Measurements from ENCODE around the gene LYPLA2. TPM values are rescaled to one million over a fixed set of nuclear protein-coding genes. Genes with fewer than 3 reads are reported as not detected.
A peak's percentile ranks its signal among the peaks of the same experiment; 100 is the strongest.
"Not testable (repeated sequence)": the region's sequence is repeated elsewhere in the genome, so short reads cannot be mapped to it uniquely, and the experiment has no call there.

The LYPLA2 gene
- polyA plus RNA-seq, 6 donors from 2014 or later, result 45.3 to 77.4 (median 67.3) TPM

- no peaks in the 10 kb centered on the region for H3K27me3 Mint-ChIP-seq
- peaks cover 10 to 18% (median 12%) of the 10 kb centered on the region in 3 donors for H3K4me1 Mint-ChIP-seq
- ATAC-seq (ENCODE audit: low read depth in 2 of 2) (no peak), DNase-seq (no peak)
- H3K36me3 Mint-ChIP-seq, result peaks cover 0 to 15% of the 10 kb centered on the region in 2 donors
- no peaks in the 10 kb centered on the region for H3K9me3 Mint-ChIP-seq
- H3K27ac Mint-ChIP-seq, result peak overlapping the region in 3 of 6 donors; percentile 29 to 87 (median 83)
- peak overlapping the region; percentile 84 to 94 (median 90) for H3K4me3 Mint-ChIP-seq
Observed at GRCh38 chr1:23799570-23800399, 8.8 kb downstream of the LYPLA2 start.

DNA sequence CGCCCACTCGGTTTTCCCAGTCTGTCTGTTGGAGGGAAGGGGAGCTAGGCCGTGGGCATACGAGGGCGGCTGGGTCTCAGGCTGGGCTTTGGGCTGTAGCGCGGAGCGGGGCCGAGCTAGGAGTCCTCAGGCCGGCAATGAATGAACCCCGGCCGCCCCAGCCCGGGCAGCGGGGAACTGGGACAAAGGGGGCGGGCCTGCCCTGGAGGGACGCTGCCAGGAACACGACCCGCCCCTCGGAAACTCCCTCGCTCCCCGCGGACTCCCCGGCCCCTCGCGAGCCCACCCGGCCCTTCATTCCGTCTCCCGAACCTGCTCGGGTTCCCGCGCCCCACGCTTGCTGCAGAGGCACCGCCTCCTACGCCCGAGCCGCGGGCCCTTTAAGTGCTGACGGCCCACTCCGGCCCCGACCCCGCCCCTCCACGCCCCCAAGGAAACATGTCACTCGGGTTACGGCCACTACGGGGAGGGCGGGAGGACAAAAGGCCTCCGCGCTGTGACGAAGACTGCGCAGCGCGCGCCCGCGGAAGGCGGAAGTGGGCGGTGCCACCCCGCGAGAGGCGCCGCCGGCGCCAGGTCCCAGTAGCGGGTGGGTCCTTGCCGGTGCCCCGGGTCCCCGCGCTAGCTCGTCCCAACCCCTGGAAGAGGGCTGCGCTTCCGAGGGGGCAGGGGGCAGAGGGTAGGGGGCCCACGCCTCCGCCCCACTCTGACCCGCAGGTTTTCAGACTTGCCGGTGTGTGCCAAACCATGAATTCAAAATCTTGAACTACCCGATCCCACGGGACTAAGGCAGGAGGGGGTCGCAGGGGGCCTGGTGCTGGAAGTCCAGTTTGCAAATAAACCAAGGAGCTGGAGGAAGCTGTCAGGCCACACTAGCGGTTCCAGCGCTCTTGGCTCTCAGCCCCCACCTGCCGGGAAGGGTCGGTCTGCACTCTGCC is 9.7 kb downstream of the LYPLA2 start, which contains the start of gene GALE:
Gene GALE, minus strand, starts transcription at position 355 of the 938 bp plus-strand sequence. CDS start 1,747 bp downstream, outside the sequence.
- Mint-ChIP-seq H3K4me1 (peaks cover 12 to 26% (median 18%) of the 10 kb centered on the region in 3 donors), H3K4me3 (peak within 1 kb of the TSS; percentile 84 to 94 (median 91)), H3K9me3 (no peaks in the 10 kb centered on the region), H3K27me3 (no peaks in the 10 kb centered on the region), H3K36me3 (peaks cover 0 to 16% of the 10 kb centered on the region in 2 donors), H3K27ac (peak within 1 kb of the TSS; percentile 29 to 97 (median 88))
- DNase-seq (peak; percentile 94), ATAC-seq (ENCODE audit: low read depth in 2 of 2) (peak; percentile 87 to 91)

- Mint-ChIP-seq H3K27ac (peak overlapping the region in 5 of 6 donors; percentile 83 to 97 (median 90)), H3K27me3 (no peaks in the 10 kb centered on the region), H3K9me3 (no peaks in the 10 kb centered on the region), H3K4me3 (peak overlapping the region; percentile 84 to 94 (median 91)), H3K36me3 (peaks cover 0 to 16% of the 10 kb centered on the region in 2 donors), H3K4me1 (peaks cover 12 to 30% (median 18%) of the 10 kb centered on the region in 3 donors)
- ATAC-seq (ENCODE audit: low read depth in 2 of 2) (no peak), DNase-seq (no peak)
Observed at GRCh38 chr1:23801338-23801748, 10.4 kb downstream of the LYPLA2 start.

- peaks cover 0 to 16% of the 10 kb centered on the region in 2 donors for H3K36me3 Mint-ChIP-seq
- peak overlapping the region; percentile 41 to 94 (median 60) for H3K4me3 Mint-ChIP-seq
- H3K4me1 Mint-ChIP-seq, result peaks cover 12 to 33% (median 22%) of the 10 kb centered on the region in 3 donors
- H3K9me3 Mint-ChIP-seq, result no peaks in the 10 kb centered on the region
- DNase-seq, result no peak
- peak overlapping the region in 4 of 6 donors; percentile 60 to 85 (median 78) for H3K27ac Mint-ChIP-seq
- no peak for ATAC-seq (ENCODE audit: low read depth in 2 of 2)
- no peaks in the 10 kb centered on the region for H3K27me3 Mint-ChIP-seq
Observed at GRCh38 chr1:23801876-23802275, 10.9 kb downstream of the LYPLA2 start.

DNA sequence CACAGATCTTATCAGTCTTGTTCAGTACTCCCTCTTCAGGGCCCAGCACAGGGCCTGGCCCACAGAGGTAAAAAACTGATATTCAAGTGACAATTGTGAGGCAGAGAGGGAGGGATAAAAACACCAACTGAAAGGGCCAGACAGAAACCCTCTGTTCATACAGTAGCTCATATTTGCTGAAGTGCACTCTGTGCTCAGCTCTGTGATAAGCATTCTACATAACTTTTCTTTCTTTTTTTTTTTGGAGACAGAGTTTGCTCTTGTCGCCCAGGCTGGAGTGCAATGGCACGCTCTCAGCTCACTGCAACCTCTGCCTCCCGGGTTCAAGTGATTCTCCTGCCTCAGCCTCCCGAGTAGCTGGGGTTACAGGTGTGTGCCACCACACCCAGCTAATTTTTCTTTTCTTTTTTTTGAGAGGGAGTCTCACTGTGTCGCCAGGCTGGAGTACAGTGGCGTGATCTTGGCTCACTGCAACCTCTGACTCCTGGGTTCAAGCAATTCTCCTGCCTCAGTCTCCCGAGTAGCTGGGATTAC is 11.9 kb downstream of the LYPLA2 start:
- peaks cover 4 to 16% of the 10 kb centered on the region in 2 donors for H3K36me3 Mint-ChIP-seq
- peak overlapping the region in 5 of 8 donors; percentile 24 to 84 (median 49) for H3K4me3 Mint-ChIP-seq
- H3K27me3 Mint-ChIP-seq; DNase-seq; H3K9me3 Mint-ChIP-seq; ATAC-seq (ENCODE audit: low read depth in 2 of 2): not testable (repeated sequence)
- peaks cover 12 to 33% (median 22%) of the 10 kb centered on the region in 3 donors for H3K4me1 Mint-ChIP-seq
- H3K27ac Mint-ChIP-seq, result peak overlapping the region in 3 of 6 donors; percentile 47 to 83 (median 65)

DNA sequence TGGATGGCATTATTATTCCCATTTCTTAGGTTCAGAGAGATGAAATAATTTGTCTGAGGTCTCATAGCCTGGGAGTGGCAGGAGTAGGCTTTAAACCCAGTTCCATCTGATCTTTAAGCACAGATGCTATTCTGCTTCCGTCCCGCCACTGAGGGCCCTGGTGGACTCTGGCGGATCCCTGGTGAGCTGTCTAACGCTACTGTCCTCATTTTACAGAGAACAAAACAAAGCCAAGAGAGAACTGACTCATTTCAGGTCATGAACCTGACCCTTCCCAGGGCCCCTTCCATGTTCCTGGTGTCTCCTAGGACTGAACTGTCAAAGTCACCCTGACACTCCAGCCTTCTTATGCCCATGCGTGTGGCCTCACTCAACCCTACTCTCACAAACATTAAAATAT is 12.7 kb downstream of the LYPLA2 start:
- peak overlapping the region in 2 of 6 donors; percentile 19 to 43 for H3K27ac Mint-ChIP-seq
- DNase-seq, result no peak
- no peaks in the 10 kb centered on the region for H3K9me3 Mint-ChIP-seq
- H3K36me3 Mint-ChIP-seq, result peaks cover 4 to 16% of the 10 kb centered on the region in 2 donors
- no peaks in the 10 kb centered on the region for H3K27me3 Mint-ChIP-seq
- peaks cover 10 to 33% (median 22%) of the 10 kb centered on the region in 3 donors for H3K4me1 Mint-ChIP-seq
- peak overlapping the region in 2 of 8 donors; percentile 35 to 61 for H3K4me3 Mint-ChIP-seq
- no peak for ATAC-seq (ENCODE audit: low read depth in 2 of 2)

GRCh38 chr1:23804183-23804835 is 13.4 kb downstream of the LYPLA2 start:
- H3K4me1 Mint-ChIP-seq, result peaks cover 8 to 31% (median 22%) of the 10 kb centered on the region in 3 donors
- no peak for DNase-seq
- H3K36me3 Mint-ChIP-seq, result peaks cover 4 to 16% of the 10 kb centered on the region in 2 donors
- no peaks in the 10 kb centered on the region for H3K9me3 Mint-ChIP-seq
- H3K27me3 Mint-ChIP-seq, result no peaks in the 10 kb centered on the region
- no peak for ATAC-seq (ENCODE audit: low read depth in 2 of 2)
- peak overlapping the region in 1 of 8 donors; percentile 61 for H3K4me3 Mint-ChIP-seq
- H3K27ac Mint-ChIP-seq, result peak overlapping the region in 2 of 6 donors; percentile 33 to 34

DNA sequence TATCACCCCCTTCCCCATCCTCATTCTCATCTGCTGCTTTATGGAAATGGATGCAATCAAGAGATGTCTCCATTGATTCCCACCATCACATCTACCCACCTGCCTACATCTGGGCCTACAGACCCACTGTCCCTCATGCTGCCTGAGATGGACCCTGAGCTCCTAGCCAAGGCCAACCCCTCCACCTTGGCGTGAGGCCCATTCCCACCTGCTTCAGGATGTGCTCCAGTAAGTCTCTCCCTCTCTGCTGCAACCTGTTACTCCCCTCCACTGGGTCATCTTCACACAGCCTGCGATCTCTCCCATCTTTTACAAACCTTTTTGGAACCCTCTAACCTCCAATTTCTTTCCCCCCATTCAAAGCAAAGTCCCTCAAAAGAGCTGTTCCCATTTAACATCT is 14.1 kb downstream of the LYPLA2 start:
- ATAC-seq (ENCODE audit: low read depth in 2 of 2) (no peak), DNase-seq (no peak)
- Mint-ChIP-seq H3K36me3 (peaks cover 4 to 16% of the 10 kb centered on the region in 2 donors), H3K9me3 (no peaks in the 10 kb centered on the region), H3K4me1 (peaks cover 10 to 31% (median 24%) of the 10 kb centered on the region in 3 donors), H3K27ac (no peak overlapping the region), H3K4me3 (peak overlapping the region in 1 of 8 donors; percentile 61), H3K27me3 (no peaks in the 10 kb centered on the region)

DNA sequence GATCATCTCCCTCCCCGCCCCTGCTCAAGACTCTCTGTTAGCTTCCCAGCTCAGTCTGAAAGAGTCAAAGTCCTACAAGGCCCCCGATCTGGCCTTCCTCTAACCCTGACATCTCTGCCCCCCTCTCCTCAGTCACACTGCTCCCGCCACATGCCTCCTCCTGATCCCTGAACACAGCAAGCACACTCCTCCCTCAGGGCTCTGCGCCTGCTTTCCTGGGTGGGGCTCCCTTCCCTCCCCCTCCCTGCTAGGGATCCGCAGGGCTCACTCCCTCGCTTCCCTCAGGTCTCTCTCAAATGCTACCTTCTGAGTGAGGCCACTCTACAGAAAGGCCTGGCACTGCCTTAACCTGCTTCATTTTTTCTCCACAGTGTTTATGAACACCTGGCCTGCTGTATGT is 15.3 kb downstream of the LYPLA2 start:
- no peaks in the 10 kb centered on the region for H3K27me3 Mint-ChIP-seq
- no peak for ATAC-seq (ENCODE audit: low read depth in 2 of 2)
- DNase-seq, result no peak
- H3K27ac Mint-ChIP-seq, result peak overlapping the region in 2 of 6 donors; percentile 53 to 94
- H3K36me3 Mint-ChIP-seq, result peaks cover 4 to 16% of the 10 kb centered on the region in 2 donors
- H3K4me3 Mint-ChIP-seq, result peak overlapping the region in 1 of 8 donors; percentile 66
- no peaks in the 10 kb centered on the region for H3K9me3 Mint-ChIP-seq
- peaks cover 23 to 38% (median 31%) of the 10 kb centered on the region in 3 donors for H3K4me1 Mint-ChIP-seq

- no peaks in the 10 kb centered on the region for H3K27me3 Mint-ChIP-seq
- peaks cover 4 to 16% of the 10 kb centered on the region in 2 donors for H3K36me3 Mint-ChIP-seq
- ATAC-seq (ENCODE audit: low read depth in 2 of 2) (no peak), DNase-seq (no peak)
- H3K4me3 Mint-ChIP-seq, result no peak overlapping the region
- no peaks in the 10 kb centered on the region for H3K9me3 Mint-ChIP-seq
- peak overlapping the region in 2 of 6 donors; percentile 4 to 87 for H3K27ac Mint-ChIP-seq
- H3K4me1 Mint-ChIP-seq, result peaks cover 27 to 40% (median 34%) of the 10 kb centered on the region in 3 donors
Observed at GRCh38 chr1:23807453-23807852, 16.5 kb downstream of the LYPLA2 start.

GRCh38 chr1:23809751-23810171 is 18.8 kb downstream of the LYPLA2 start:
- Mint-ChIP-seq H3K27me3 (no peaks in the 10 kb centered on the region), H3K27ac (peak overlapping the region in 5 of 6 donors; percentile 41 to 94 (median 80)), H3K4me3 (peak overlapping the region in 2 of 8 donors; percentile 2 to 22), H3K36me3 (peaks cover 4 to 9% of the 10 kb centered on the region in 2 donors), H3K9me3 (no peaks in the 10 kb centered on the region), H3K4me1 (peaks cover 33 to 38% (median 37%) of the 10 kb centered on the region in 3 donors)
- DNase-seq, result peak; percentile 85
- peak; percentile 84 to 87 for ATAC-seq (ENCODE audit: low read depth in 2 of 2)
